ENCODE data around the gene ABCF1. TPM values are rescaled to one million over a fixed set of nuclear protein-coding genes. Genes with fewer than 3 reads are reported as not detected.

ABCF1 gene
- total and polyA plus RNA-seq, 9 of the 15 experiments (the other 6 are each of a cell fraction or from before 2014, with no cell fraction given): 41.6 to 193 (median 102) TPM

- TF ChIP-seq SAP30 (IDR thresholded peaks at IDR 0.05; ENCODE audit: borderline replicate concordance, insufficient read depth, low read depth, low read length, poor library complexity, severe bottlenecking) (no peak), TBP (optimal IDR thresholded peaks at IDR 0.05; ENCODE audit: low read depth, low read length) (no peak), HOMEZ (CRISPR knock-in tag; IDR thresholded peaks at IDR 0.05) (no peak), CEBPZ (IDR thresholded peaks at IDR 0.05; ENCODE audit: borderline replicate concordance, low read depth, low read length) (no peak), HSF4 (CRISPR knock-in tag; IDR thresholded peaks at IDR 0.05; ENCODE audit: borderline replicate concordance) (no peak), ZNF41 (CRISPR knock-in tag; conservative IDR thresholded peaks at IDR 0.05) (no peak), RNF219 (CRISPR knock-in tag; IDR thresholded peaks at IDR 0.05) (no peak), MIER1 (IDR thresholded peaks at IDR 0.05; ENCODE audit: low read depth) (no peak), DDX20 (tag; IDR thresholded peaks at IDR 0.05; ENCODE audit: low read depth) (no peak), ZFPM2 (CRISPR knock-in tag; IDR thresholded peaks at IDR 0.05) (no peak), GTF3C2 (IDR thresholded peaks at IDR 0.05; ENCODE audit: borderline replicate concordance, extremely low read depth, insufficient read length) (no peak), POLR2H (tag; IDR thresholded peaks at IDR 0.05; ENCODE audit: low read depth) (no peak), FOXP1 (CRISPR knock-in tag; IDR thresholded peaks at IDR 0.05) (no peak)
Measured at GRCh38 chr6:30562470-30563425, 8.5 kb upstream of the ABCF1 start (continued).

Data from K562 (cell line).